H9 (cell line): ENCODE data around the gene MGAT5. TPM values are rescaled to one million over a fixed set of nuclear protein-coding genes. Genes with fewer than 3 reads are reported as not detected.

Experiments used
- DNase-seq: peaks from one replicate; pipeline ENCODE4 v3.0.0-alpha.2; 2017
- H2AFZ ChIP-seq: one replicate; pipeline ENCODE4 v1.6.1; 2013; ENCODE audit warnings: mild to moderate bottlenecking, low read length, control low read depth, moderate library complexity
- H2AK5ac ChIP-seq: 2 replicates; pipeline ENCODE4 v1.6.1; 2013; ENCODE audit warnings: low read length, control low read depth, mixed read lengths; ENCODE audit not compliant: insufficient read length
- H2BK120ac ChIP-seq: one replicate; pipeline ENCODE4 v1.6.1; 2013; ENCODE audit warnings: low read depth, mild to moderate bottlenecking, low read length, control low read depth, inconsistent platforms; ENCODE audit not compliant: poor library complexity, severe bottlenecking
- H2BK12ac ChIP-seq: 2 replicates; pipeline ENCODE4 v1.6.1; 2013; ENCODE audit warnings: low read length, control low read depth, mixed read lengths, low read depth; ENCODE audit not compliant: insufficient read length
- H2BK15ac ChIP-seq: 2 replicates; pipeline ENCODE4 v1.6.1; 2013; ENCODE audit warnings: low read depth, low read length, control low read depth
- H2BK20ac ChIP-seq: one replicate; pipeline ENCODE4 v1.6.1; 2013; ENCODE audit warnings: low read depth, mild to moderate bottlenecking, low read length, control low read depth, inconsistent platforms; ENCODE audit not compliant: poor library complexity, severe bottlenecking
- H2BK5ac ChIP-seq: 2 replicates; pipeline ENCODE4 v1.6.1; 2013; ENCODE audit warnings: low read length, control low read depth, mixed read lengths; ENCODE audit not compliant: insufficient read length
- H3K14ac ChIP-seq: 2 replicates; pipeline ENCODE4 v1.6.1; 2013; ENCODE audit warnings: low read length, control low read depth; ENCODE audit not compliant: insufficient read depth
- H3K18ac ChIP-seq: 2 replicates; pipeline ENCODE4 v1.6.1; 2013; ENCODE audit warnings: low read depth, mild to moderate bottlenecking, mixed read lengths, low read length, control low read depth; ENCODE audit not compliant: insufficient read length
- H3K23ac ChIP-seq: 2 replicates; pipeline ENCODE4 v1.6.1; 2013; ENCODE audit warnings: low read length, control low read depth, mixed read lengths, low read depth; ENCODE audit not compliant: insufficient read length
- H3K23me2 ChIP-seq: 2 replicates; pipeline ENCODE4 v1.6.1; 2013; ENCODE audit warnings: low read depth, mild to moderate bottlenecking, mixed read lengths, low read length, control low read depth; ENCODE audit not compliant: insufficient read length, poor library complexity, severe bottlenecking
- H3K27ac ChIP-seq: 2 replicates; pipeline ENCODE4 v1.5.1; 2013; ENCODE audit warnings: low read length, control low read depth, mixed read lengths, low read depth; ENCODE audit not compliant: insufficient read length
- H3K27me3 ChIP-seq: 2 replicates; pipeline ENCODE4 v1.6.1; 2013; ENCODE audit warnings: low read length, control low read depth, inconsistent platforms; ENCODE audit not compliant: insufficient read depth
- H3K4ac ChIP-seq: 2 replicates; pipeline ENCODE4 v1.6.1; 2013; ENCODE audit warnings: low read depth, mild to moderate bottlenecking, control low read depth, inconsistent platforms, low read length, moderate library complexity
- H3K4me1 ChIP-seq: 2 replicates; pipeline ENCODE4 v1.6.1; 2013; ENCODE audit warnings: low read length, control low read depth, inconsistent platforms; ENCODE audit not compliant: insufficient read depth
- H3K4me2 ChIP-seq: 2 replicates; pipeline ENCODE4 v1.6.1; 2013; ENCODE audit warnings: low read length, control low read depth, mixed read lengths; ENCODE audit not compliant: insufficient read length, insufficient read depth
- H3K56ac ChIP-seq: 2 replicates; pipeline ENCODE4 v1.6.1; 2013; ENCODE audit warnings: low read depth, mild to moderate bottlenecking, mixed read lengths, low read length, control low read depth; ENCODE audit not compliant: insufficient read length
- H3K79me1 ChIP-seq: 2 replicates; pipeline ENCODE4 v1.6.1; 2013; ENCODE audit warnings: low read depth, mild to moderate bottlenecking, moderate library complexity, low read length, control low read depth, inconsistent platforms; ENCODE audit not compliant: insufficient read depth, poor library complexity, severe bottlenecking
- H3K79me2 ChIP-seq: 2 replicates; pipeline ENCODE4 v1.6.1; 2013; ENCODE audit warnings: low read length, control low read depth, inconsistent platforms; ENCODE audit not compliant: insufficient read depth
- H3K9ac ChIP-seq: 2 replicates; pipeline ENCODE4 v1.6.1; 2013; ENCODE audit warnings: low read length, control low read depth, mixed read lengths; ENCODE audit not compliant: insufficient read length; ENCODE audit errors: extremely low read depth
- H3K9me3 ChIP-seq: one replicate; pipeline ENCODE4 v1.6.1; 2013; ENCODE audit warnings: low read depth, low read length, inconsistent platforms; ENCODE audit not compliant: control insufficient read depth
- H3T11ph ChIP-seq: one replicate; pipeline ENCODE4 v1.6.1; 2013; ENCODE audit warnings: mild to moderate bottlenecking, low read length, control low read depth, inconsistent platforms
- H4K20me1 ChIP-seq: one replicate; pipeline ENCODE4 v1.6.1; 2013; ENCODE audit not compliant: control insufficient read depth, insufficient read length, insufficient read depth
- H4K5ac ChIP-seq: 2 replicates; pipeline ENCODE4 v1.6.1; 2013; ENCODE audit warnings: low read depth, mild to moderate bottlenecking, mixed read lengths, low read length, control low read depth; ENCODE audit not compliant: insufficient read length
- H4K8ac ChIP-seq: replicated peaks from 2 replicates; pipeline ENCODE4 v1.6.1; 2013; ENCODE audit warnings: low read length, control low read depth, mixed read lengths, low read depth; ENCODE audit not compliant: insufficient read length
- H4K91ac ChIP-seq: 2 replicates; pipeline ENCODE4 v1.6.1; 2013; ENCODE audit warnings: low read depth, mild to moderate bottlenecking, moderate library complexity, mixed read lengths, low read length, control low read depth; ENCODE audit not compliant: insufficient read length
- H3K27ac Mint-ChIP-seq, 3 experiments: 2 replicates in 2 of 3; 3 replicates in 1 of 3; pipeline ENCODE4 v1.8.0; 2020 to 2021; ENCODE audit warnings: mixed read lengths in 3 of 3, mild to moderate bottlenecking in 1 of 3, moderate library complexity in 1 of 3
- H3K27me3 Mint-ChIP-seq: 2 replicates; pipeline ENCODE4 v1.8.0; 2021; ENCODE audit warnings: low read depth, mild to moderate bottlenecking, moderate library complexity, mixed read lengths
- H3K36me3 Mint-ChIP-seq, 3 experiments: 2 replicates in 2 of 3; 3 replicates in 1 of 3; pipeline ENCODE4 v1.8.0; 2020 to 2021; ENCODE audit warnings: low read depth in 3 of 3, mixed read lengths in 3 of 3; ENCODE audit not compliant: insufficient read depth in 1 of 3
- H3K4me1 Mint-ChIP-seq, 2 experiments: 2 replicates each; pipeline ENCODE4 v1.8.0; 2020; ENCODE audit warnings: mixed read lengths in 2 of 2
- H3K4me3 Mint-ChIP-seq, 2 experiments: 2 replicates in 1 of 2; 3 replicates in 1 of 2; pipeline ENCODE4 v1.8.0; 2020 to 2021; ENCODE audit warnings: mild to moderate bottlenecking in 2 of 2, mixed read lengths in 2 of 2, moderate library complexity in 1 of 2
- H3K9me3 Mint-ChIP-seq, 2 experiments: 2 replicates in 1 of 2; 3 replicates in 1 of 2; pipeline ENCODE4 v1.8.0; 2020; ENCODE audit warnings: mild to moderate bottlenecking in 2 of 2, mixed read lengths in 2 of 2, moderate library complexity in 1 of 2
- CTCF ChIP-seq: fragments of 200-600 bp; sonication (generic); conservative IDR thresholded peaks from 3 replicates; pipeline ENCODE4 v1.8.0; 2021; ENCODE audit warnings: antibody characterized with exemption, mild to moderate bottlenecking
- WGBS: extraction: QIAGEN DNeasy Blood & Tissue Kit; methylation state at CpG from one replicate; pipeline ENCODE4 v1.1.7; 2013; ENCODE audit warnings: missing lambda C conversion rate, low lambda C conversion rate, mixed read lengths; ENCODE audit not compliant: insufficient read length; ENCODE audit errors: extremely low coverage; 5-methylcytosine and 5-hydroxymethylcytosine counted together
- total RNA-seq: library from RNA; stranded (reverse); gene quantifications from 2 replicates; pipeline ENCODE4 v1.2.1, GENCODE V29; 2021

The MGAT5 gene
- total RNA-seq, 1 experiment from 2014 or later, result 25.7 TPM

- Histone ChIP-seq H3K4me1 (no peaks in the 10 kb centered on the region), H2BK20ac (no peak overlapping the region), H3K9me3 (no peaks in the 10 kb centered on the region), H2AFZ (no peak overlapping the region), H2BK15ac (no peak overlapping the region), H3K23me2 (no peaks in the 10 kb centered on the region), H3T11ph (no peak overlapping the region), H3K4me2 (no peak overlapping the region), H3K14ac (no peak overlapping the region), H3K27ac (no peak overlapping the region), H3K79me1 (no peaks in the 10 kb centered on the region), H4K5ac (no peak overlapping the region), H3K23ac (no peak overlapping the region), H2BK12ac (no peak overlapping the region), H3K4ac (no peak overlapping the region), H3K56ac (no peak overlapping the region), H2BK120ac (no peak overlapping the region), H2BK5ac (no peak overlapping the region), H4K20me1 (no peaks in the 10 kb centered on the region), H3K18ac (no peak overlapping the region), H4K91ac (no peak overlapping the region), H3K9ac (no peak overlapping the region), H3K27me3 (no peaks in the 10 kb centered on the region), H3K79me2 (no peaks in the 10 kb centered on the region), H4K8ac (no peak overlapping the region), H2AK5ac (no peak overlapping the region)
- Mint-ChIP-seq H3K27ac (no peak overlapping the region), H3K4me3 (no peak overlapping the region), H3K27me3 (peaks cover 12% of the 10 kb centered on the region), H3K4me1 (peaks cover 0 to 4% of the 10 kb centered on the region in 2 experiments; a peak in 3 of 4 replicates), H3K36me3 (no peaks in the 10 kb centered on the region; a peak in 2 of 7 replicates), H3K9me3 (no peaks in the 10 kb centered on the region; a peak in 1 of 5 replicates)
- WGBS, result no CpG with 5 or more reads among the region's 5 CpGs
- DNase-seq, result no peak
- no peak for TF ChIP-seq CTCF
Observed at GRCh38 chr2:134281815-134282419, 28.0 kb downstream of the MGAT5 start.
